HG03060 (cell line): Measurements from ENCODE around the gene SCN5A.

Source experiments
- ATAC-seq: cut with Tn5 transposase; IDR thresholded peaks from one replicate; pipeline ENCODE4 v1.9.1; 2021; ENCODE audit warnings: low read depth, moderate number of reproducible peaks; ENCODE audit not compliant: unreplicated experiment

The SCN5A gene

DNA sequence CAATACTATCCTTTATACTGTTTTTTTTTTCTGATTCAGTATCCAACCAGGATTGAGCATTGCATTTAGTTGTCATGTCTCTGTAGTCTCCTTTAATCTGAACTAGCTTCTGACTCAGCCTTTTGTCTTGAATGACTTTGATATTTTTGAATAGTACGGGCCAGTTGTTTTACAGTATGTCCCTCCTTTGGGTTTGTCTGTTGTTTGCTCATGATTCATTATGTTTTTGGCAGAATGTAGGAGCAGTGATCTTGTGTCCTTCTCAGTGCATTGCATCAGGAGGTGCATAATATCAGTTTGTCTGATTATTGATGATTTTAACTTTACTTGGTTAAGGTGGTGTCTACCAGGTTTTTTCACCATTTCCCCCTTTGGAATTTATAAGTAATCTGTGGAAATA lies 132.8 kb downstream of the SCN5A start:
- ATAC-seq: no peak

DNA sequence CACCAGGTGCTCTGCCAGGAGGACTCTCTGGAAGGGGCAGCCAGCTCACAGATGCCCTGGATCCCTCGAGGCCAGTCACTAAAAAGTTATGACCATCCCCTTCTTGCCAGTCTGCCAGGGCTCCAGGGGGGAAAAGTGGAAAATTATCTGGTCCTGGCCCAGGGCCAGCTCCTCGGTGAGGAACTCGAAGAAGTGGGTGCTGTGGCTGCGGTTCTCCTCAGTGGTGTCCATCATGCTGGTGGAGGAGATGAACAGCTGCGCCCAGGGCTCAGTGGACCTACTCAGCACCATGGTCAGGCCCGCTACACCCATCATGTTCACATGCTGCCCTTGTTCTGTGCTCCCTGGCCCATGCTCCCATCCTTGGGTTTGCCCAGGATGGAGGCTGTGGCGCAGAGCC lies 134.1 kb downstream of the SCN5A start:
- ATAC-seq: no peak

DNA sequence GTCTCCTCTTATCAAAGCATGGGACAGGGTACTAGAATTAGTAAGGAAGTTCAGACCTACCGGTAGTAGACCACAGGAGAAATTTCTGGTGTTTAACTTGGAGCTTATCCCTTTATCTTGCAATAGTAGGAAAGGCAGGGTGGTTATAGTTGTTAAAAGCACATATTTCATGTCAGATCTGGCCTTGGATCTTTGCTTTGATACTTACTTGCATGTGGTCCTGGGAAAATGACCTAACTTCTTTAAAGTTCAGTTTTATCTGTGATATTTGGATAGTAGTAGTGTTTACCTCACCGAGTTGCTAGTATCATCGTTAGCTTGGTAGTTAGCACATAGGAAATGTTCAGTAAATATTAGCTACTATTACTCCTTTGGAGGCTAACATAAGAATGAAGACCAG lies 137.9 kb downstream of the SCN5A start:
- no peak for ATAC-seq

DNA sequence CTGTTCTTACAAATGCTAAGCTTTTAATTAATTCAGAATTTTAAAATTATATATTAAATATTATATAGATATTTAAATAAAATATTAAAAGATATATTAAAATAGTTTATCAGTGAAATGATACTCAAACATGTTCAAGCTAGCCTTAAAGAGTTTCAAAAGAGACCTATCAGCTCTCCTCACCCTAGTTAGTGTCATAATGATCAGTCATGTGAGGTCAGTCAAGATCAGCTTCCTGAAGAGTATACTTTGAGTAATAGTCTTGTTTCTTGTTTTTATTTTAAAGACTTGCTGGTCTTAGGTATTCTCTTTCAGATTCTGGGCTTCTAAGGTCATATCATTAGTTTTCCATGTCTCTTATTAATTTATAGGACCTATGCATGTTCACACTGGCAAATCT lies 138.9 kb downstream of the SCN5A start:
- no peak for ATAC-seq

DNA sequence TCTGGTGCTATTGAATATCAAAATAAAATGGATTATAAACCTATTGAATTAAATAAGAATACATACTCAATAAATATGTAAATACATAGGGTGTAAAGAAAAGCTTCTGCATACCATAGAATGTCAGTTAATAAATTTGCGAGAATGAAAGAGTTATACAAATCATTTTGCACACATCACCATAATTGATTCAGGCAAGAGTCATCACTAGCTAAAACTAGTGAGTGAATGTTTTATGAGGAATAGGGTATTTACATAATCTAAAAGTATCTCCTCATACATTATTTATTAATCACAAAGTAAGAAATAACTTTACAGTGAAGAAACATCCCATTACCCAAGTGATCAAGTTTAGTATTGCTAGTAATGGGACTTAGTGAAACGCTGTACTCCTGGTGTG lies 139.8 kb downstream of the SCN5A start:
- no peak for ATAC-seq

DNA sequence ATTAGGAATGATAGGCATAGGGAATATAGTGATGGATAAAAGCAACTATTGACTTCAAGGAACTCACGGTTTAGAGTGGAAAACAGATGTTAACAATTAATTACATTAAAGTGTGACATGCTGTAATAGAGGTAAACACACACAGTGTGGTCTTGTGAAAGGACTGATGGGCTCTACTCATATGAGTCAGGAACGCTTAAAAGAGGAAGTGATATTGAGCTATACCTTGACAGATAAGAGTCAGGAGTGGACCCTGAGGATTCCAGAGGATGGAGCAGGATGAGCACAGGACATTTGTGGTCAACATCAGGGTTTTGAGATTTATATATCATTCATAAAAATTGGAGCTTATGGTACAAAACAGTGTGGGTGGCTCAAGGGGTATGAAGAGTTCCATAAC lies 142.4 kb downstream of the SCN5A start:
- ATAC-seq: no peak

DNA sequence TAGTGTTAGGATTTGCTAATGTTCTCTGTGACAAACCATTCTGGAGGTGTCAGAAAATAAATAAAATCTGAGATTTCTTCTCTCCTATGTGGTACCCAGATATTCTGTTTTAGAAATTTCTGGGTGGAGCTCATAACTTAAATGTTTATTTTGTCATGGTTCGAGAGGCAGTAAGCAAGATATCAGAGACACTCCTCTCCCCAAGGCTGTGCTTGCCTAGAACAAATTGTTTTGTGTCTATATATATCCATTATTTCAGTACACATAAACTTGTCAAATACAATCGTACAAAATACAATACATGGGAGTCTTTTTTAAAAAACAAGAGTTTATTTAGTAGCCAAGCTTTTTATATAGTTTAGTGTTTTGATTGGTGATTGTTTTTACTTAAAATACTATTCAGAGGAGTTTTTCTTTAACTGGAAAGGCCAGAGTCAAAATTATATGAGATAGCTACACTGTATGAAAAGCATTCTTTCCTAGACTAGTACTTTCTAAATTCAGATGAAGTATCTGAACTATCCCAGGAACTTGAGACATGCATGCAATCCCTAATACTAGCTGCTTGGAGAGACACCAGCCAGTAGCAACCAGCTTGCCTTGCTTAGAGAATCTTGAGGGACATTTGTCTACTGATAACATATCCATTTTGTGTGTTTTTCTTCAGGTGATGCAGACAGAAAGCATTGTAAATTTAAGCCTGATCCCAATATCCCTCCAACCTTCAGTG lies 148.6 kb downstream of the SCN5A start:
- no peak for ATAC-seq
